GM12872 (cell line): ENCODE measurements around the gene MIB1.

ENCODE experiments used
- CTCF ChIP-seq: IDR thresholded peaks from 3 replicates; pipeline ENCODE4 v1.5.1; 2011; ENCODE audit warnings: low read depth, mild to moderate bottlenecking, low read length, moderate library complexity; ENCODE audit not compliant: insufficient read depth

The MIB1 gene

GRCh38 chr18:21763846-21764646, 23.5 kb downstream of the MIB1 start:
- no peak for TF ChIP-seq CTCF

GRCh38 chr18:21769206-21769605, 28.6 kb downstream of the MIB1 start:
- no peak for TF ChIP-seq CTCF

- no peak for TF ChIP-seq CTCF
Observed at GRCh38 chr18:21774722-21775121, 34.1 kb downstream of the MIB1 start.

GRCh38 chr18:21777814-21778213, 37.2 kb downstream of the MIB1 start:
- TF ChIP-seq CTCF, result no peak

GRCh38 chr18:21786526-21786925, 45.9 kb downstream of the MIB1 start:
- no peak for TF ChIP-seq CTCF

GRCh38 chr18:21798126-21798525, 57.5 kb downstream of the MIB1 start:
- TF ChIP-seq CTCF, result no peak

- no peak for TF ChIP-seq CTCF
Observed at GRCh38 chr18:21799721-21800120, 59.1 kb downstream of the MIB1 start.
